ENCODE results near the gene MUC20. TPM values are rescaled to one million over a fixed set of nuclear protein-coding genes. Genes with fewer than 3 reads are reported as not detected.

The MUC20 gene
- total RNA-seq, 1 donor = 0.36 TPM

GRCh38 chr3:195757438-195757770 is 36.6 kb downstream of the MUC20 start:
- no peak overlapping the region for H3K4me3 ChIP-seq (ENCODE audit: insufficient read depth, low read length)
- DNase-seq (ENCODE audit: insufficient read length, low spot score, missing footprints) = peak; percentile 80
- H3K4me2 ChIP-seq (ENCODE audit: insufficient read depth, low read length) = no peak overlapping the region
- no peaks in the 10 kb centered on the region for H3K9me3 ChIP-seq (ENCODE audit: low read depth, low read length)
- H3K79me2 ChIP-seq (ENCODE audit: insufficient read depth, low read length) = no peaks in the 10 kb centered on the region
- no peaks in the 10 kb centered on the region for H4K20me1 ChIP-seq (ENCODE audit: insufficient read depth, low read length)
- no peak overlapping the region for H2AFZ ChIP-seq (ENCODE audit: low read length)
- no peak overlapping the region for H3K27ac ChIP-seq (ENCODE audit: low read depth, low read length)
- H3K36me3 ChIP-seq (ENCODE audit: insufficient read depth, low read length) = no peaks in the 10 kb centered on the region
- TF ChIP-seq CTCF (IDR thresholded peaks at IDR 0.05; ENCODE audit: extremely low read depth, low read depth, low read length) = no peak
- no peaks in the 10 kb centered on the region for H3K4me1 ChIP-seq (ENCODE audit: insufficient read depth, low read length)
- H3K27me3 ChIP-seq (ENCODE audit: insufficient read depth, low read length) = peaks cover 32% of the 10 kb centered on the region

GRCh38 chr3:195757827-195758226 is 37.0 kb downstream of the MUC20 start:
- peak; percentile 34 for DNase-seq (ENCODE audit: insufficient read length, low spot score, missing footprints)
- TF ChIP-seq CTCF (IDR thresholded peaks at IDR 0.05; ENCODE audit: extremely low read depth, low read depth, low read length) = no peak
- Histone ChIP-seq H3K9me3 (ENCODE audit: low read depth, low read length) (no peaks in the 10 kb centered on the region), H3K4me1 (ENCODE audit: insufficient read depth, low read length) (no peaks in the 10 kb centered on the region), H2AFZ (ENCODE audit: low read length) (no peak overlapping the region), H3K4me2 (ENCODE audit: insufficient read depth, low read length) (no peak overlapping the region), H3K79me2 (ENCODE audit: insufficient read depth, low read length) (no peaks in the 10 kb centered on the region), H4K20me1 (ENCODE audit: insufficient read depth, low read length) (no peaks in the 10 kb centered on the region), H3K4me3 (ENCODE audit: insufficient read depth, low read length) (no peak overlapping the region), H3K27ac (ENCODE audit: low read depth, low read length) (no peak overlapping the region), H3K36me3 (ENCODE audit: insufficient read depth, low read length) (no peaks in the 10 kb centered on the region), H3K27me3 (ENCODE audit: insufficient read depth, low read length) (peaks cover 32% of the 10 kb centered on the region)

- H3K4me1 ChIP-seq (ENCODE audit: insufficient read depth, low read length) = no peaks in the 10 kb centered on the region
- H3K9me3 ChIP-seq (ENCODE audit: low read depth, low read length) = no peaks in the 10 kb centered on the region
- TF ChIP-seq CTCF (IDR thresholded peaks at IDR 0.05; ENCODE audit: extremely low read depth, low read depth, low read length) = no peak
- H3K4me2 ChIP-seq (ENCODE audit: insufficient read depth, low read length) = no peak overlapping the region
- peak; percentile 58 for DNase-seq (ENCODE audit: insufficient read length, low spot score, missing footprints)
- H3K4me3 ChIP-seq (ENCODE audit: insufficient read depth, low read length) = no peak overlapping the region
- no peak overlapping the region for H2AFZ ChIP-seq (ENCODE audit: low read length)
- H3K27me3 ChIP-seq (ENCODE audit: insufficient read depth, low read length) = peaks cover 32% of the 10 kb centered on the region
- no peaks in the 10 kb centered on the region for H3K79me2 ChIP-seq (ENCODE audit: insufficient read depth, low read length)
- no peaks in the 10 kb centered on the region for H3K36me3 ChIP-seq (ENCODE audit: insufficient read depth, low read length)
- no peaks in the 10 kb centered on the region for H4K20me1 ChIP-seq (ENCODE audit: insufficient read depth, low read length)
- no peak overlapping the region for H3K27ac ChIP-seq (ENCODE audit: low read depth, low read length)
These were observed 38.1 kb downstream of the MUC20 start for GRCh38 chr3:195758721-195759353.

- Histone ChIP-seq H3K4me2 (ENCODE audit: insufficient read depth, low read length) (no peak overlapping the region), H3K4me3 (ENCODE audit: insufficient read depth, low read length) (no peak overlapping the region), H3K79me2 (ENCODE audit: insufficient read depth, low read length) (no peaks in the 10 kb centered on the region), H3K27ac (ENCODE audit: low read depth, low read length) (no peak overlapping the region), H2AFZ (ENCODE audit: low read length) (no peak overlapping the region), H4K20me1 (ENCODE audit: insufficient read depth, low read length) (no peaks in the 10 kb centered on the region), H3K9me3 (ENCODE audit: low read depth, low read length) (no peaks in the 10 kb centered on the region), H3K27me3 (ENCODE audit: insufficient read depth, low read length) (peaks cover 32% of the 10 kb centered on the region), H3K36me3 (ENCODE audit: insufficient read depth, low read length) (no peaks in the 10 kb centered on the region), H3K4me1 (ENCODE audit: insufficient read depth, low read length) (no peaks in the 10 kb centered on the region)
- TF ChIP-seq CTCF (IDR thresholded peaks at IDR 0.05; ENCODE audit: extremely low read depth, low read depth, low read length) = no peak
- DNase-seq (ENCODE audit: insufficient read length, low spot score, missing footprints) = peak; percentile 84
These were observed 39.8 kb downstream of the MUC20 start for GRCh38 chr3:195760345-195761122.
